DOHH2 (cell line): Measurements from ENCODE around the gene SMIM21.

Experiments used
- H3F3A ChIP-seq: fragments of 200-600 bp; sonication (generic), shearing (Covaris generic); 2 replicates; pipeline ENCODE4 v1.6.0; 2016; ENCODE audit warnings: antibody characterized with exemption, mild to moderate bottlenecking; ENCODE audit not compliant: control insufficient read depth, insufficient read depth
- H3K27ac ChIP-seq: fragments of 200-600 bp; sonication (generic); 2 replicates; pipeline ENCODE4 v1.5.1; 2014; ENCODE audit warnings: low read depth, mild to moderate bottlenecking, low read length, moderate library complexity
- H3K27me3 ChIP-seq: fragments of 200-600 bp; sonication (generic); 2 replicates; pipeline ENCODE4 v1.6.1; 2014; ENCODE audit warnings: mild to moderate bottlenecking, low read length, mixed read lengths; ENCODE audit not compliant: control insufficient read depth
- H3K36me3 ChIP-seq: fragments of 200-600 bp; sonication (generic); 2 replicates; pipeline ENCODE4 v1.6.1; 2014; ENCODE audit warnings: mild to moderate bottlenecking, low read length, moderate library complexity, mixed read lengths; ENCODE audit not compliant: control insufficient read depth
- H3K4me1 ChIP-seq: fragments of 200-600 bp; sonication (generic); 2 replicates; pipeline ENCODE4 v1.6.1; 2014; ENCODE audit warnings: mild to moderate bottlenecking, low read length, mixed read lengths; ENCODE audit not compliant: control insufficient read depth
- H3K4me2 ChIP-seq: fragments of 200-600 bp; sonication (generic); 2 replicates; pipeline ENCODE4 v1.6.0; 2014; ENCODE audit warnings: mild to moderate bottlenecking, low read length, moderate library complexity
- H3K4me3 ChIP-seq: fragments of 200-600 bp; sonication (generic); 2 replicates; pipeline ENCODE4 v1.5.1; 2014; ENCODE audit warnings: mild to moderate bottlenecking, low read length, mixed read lengths
- H3K79me2 ChIP-seq: fragments of 200-600 bp; sonication (generic); 2 replicates; pipeline ENCODE4 v1.6.1; 2014; ENCODE audit warnings: mild to moderate bottlenecking, low read length, mixed read lengths; ENCODE audit not compliant: control insufficient read depth
- H3K9me2 ChIP-seq: fragments of 200-600 bp; sonication (generic); replicated peaks from 2 replicates; pipeline ENCODE4 v1.6.1; 2014; ENCODE audit warnings: mild to moderate bottlenecking, low read length, mixed read lengths; ENCODE audit not compliant: control insufficient read depth
- H3K9me3 ChIP-seq: fragments of 200-600 bp; sonication (generic); 2 replicates; pipeline ENCODE4 v1.6.1; 2014; ENCODE audit warnings: antibody characterized with exemption, low read length, mixed read lengths; ENCODE audit not compliant: control insufficient read depth, insufficient read depth
- H4K20me1 ChIP-seq: fragments of 200-600 bp; sonication (generic); 2 replicates; pipeline ENCODE4 v1.6.0; 2014; ENCODE audit warnings: low read depth, mild to moderate bottlenecking, antibody characterized with exemption, low read length, moderate library complexity; ENCODE audit not compliant: control insufficient read depth, insufficient read depth
- EZH2phosphoT487 ChIP-seq: fragments of 200-600 bp; sonication (generic); IDR thresholded peaks from 2 replicates; pipeline ENCODE4 v1.6.1; 2017; ENCODE audit warnings: borderline replicate concordance, mild to moderate bottlenecking, antibody characterized with exemption, low read length, moderate library complexity, mixed read lengths
- TF ChIP-seq, protein P1 (sequence below): fragments of 200-600 bp; sonication (generic); IDR thresholded peaks from one replicate; pipeline ENCODE4 v1.5.1; 2014; ENCODE audit warnings: antibody characterized with exemption, mild to moderate bottlenecking, low read depth, low read length; ENCODE audit not compliant: poor library complexity, severe bottlenecking

The SMIM21 gene

DNA sequence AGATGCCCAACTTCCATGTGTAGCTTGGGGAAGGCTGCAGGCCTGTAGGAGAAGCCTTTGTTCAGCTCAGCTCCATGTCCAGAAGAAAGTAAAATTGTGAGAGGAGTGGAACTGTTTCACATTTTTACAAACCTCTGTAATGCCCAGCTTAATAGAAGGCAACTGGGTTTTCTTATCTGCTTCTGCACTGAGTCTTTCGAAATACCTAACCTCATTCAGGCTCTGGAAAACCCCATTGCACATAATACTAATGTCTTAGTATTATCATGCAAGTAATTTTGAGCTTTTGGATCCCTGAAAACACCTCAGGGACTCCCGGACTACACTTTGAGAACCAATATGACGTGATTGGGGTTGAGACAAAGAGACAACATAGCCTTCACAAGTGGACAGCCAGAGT lies 5.8 kb downstream of the SMIM21 start:
- Histone ChIP-seq H3K27ac (no peak overlapping the region), H3K4me1 (no peaks in the 10 kb centered on the region), H3K36me3 (no peaks in the 10 kb centered on the region), H4K20me1 (no peaks in the 10 kb centered on the region), H3K9me3 (no peaks in the 10 kb centered on the region), H3K9me2 (no peaks in the 10 kb centered on the region), H3F3A (no peaks in the 10 kb centered on the region), H3K27me3 (no peaks in the 10 kb centered on the region), H3K79me2 (no peaks in the 10 kb centered on the region), H3K4me3 (no peak overlapping the region), H3K4me2 (no peak overlapping the region)
- no peak for TF ChIP-seq EZH2phosphoT487
- TF ChIP-seq, protein P1, sequence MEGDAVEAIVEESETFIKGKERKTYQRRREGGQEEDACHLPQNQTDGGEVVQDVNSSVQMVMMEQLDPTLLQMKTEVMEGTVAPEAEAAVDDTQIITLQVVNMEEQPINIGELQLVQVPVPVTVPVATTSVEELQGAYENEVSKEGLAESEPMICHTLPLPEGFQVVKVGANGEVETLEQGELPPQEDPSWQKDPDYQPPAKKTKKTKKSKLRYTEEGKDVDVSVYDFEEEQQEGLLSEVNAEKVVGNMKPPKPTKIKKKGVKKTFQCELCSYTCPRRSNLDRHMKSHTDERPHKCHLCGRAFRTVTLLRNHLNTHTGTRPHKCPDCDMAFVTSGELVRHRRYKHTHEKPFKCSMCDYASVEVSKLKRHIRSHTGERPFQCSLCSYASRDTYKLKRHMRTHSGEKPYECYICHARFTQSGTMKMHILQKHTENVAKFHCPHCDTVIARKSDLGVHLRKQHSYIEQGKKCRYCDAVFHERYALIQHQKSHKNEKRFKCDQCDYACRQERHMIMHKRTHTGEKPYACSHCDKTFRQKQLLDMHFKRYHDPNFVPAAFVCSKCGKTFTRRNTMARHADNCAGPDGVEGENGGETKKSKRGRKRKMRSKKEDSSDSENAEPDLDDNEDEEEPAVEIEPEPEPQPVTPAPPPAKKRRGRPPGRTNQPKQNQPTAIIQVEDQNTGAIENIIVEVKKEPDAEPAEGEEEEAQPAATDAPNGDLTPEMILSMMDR, result no peak

DNA sequence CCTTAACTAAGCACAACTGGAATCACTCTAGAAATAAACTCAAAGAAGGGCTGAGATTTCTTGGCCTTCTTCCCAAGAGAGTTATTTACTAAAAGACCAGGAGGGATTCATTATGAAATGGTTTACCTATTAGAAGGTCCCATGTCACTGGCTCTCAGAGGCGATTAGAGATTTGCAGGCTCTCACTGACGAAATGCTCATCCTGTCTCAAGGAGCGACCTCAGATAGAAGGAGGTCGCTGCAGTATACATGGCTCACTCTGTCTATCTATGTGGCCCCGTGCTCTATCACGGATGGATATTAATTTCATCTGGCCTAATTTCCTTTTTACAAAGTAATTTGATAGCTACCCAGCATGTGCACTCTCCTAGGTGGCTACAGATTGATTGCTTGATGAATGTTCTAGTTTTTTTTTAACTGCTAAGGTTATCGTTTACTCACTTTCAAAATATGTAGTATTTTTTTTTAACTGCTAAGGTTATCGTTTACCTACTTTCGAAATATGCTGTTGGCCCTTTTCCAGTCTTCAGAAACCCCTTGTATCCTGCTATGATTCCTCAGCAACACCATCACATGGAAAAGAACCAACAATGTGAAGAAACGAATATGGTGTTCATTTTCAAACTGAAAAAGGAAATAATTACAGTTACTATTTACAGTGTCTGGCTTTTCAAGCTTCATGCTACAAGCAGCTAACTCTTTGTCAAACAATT lies 9.1 kb downstream of the SMIM21 start:
- Histone ChIP-seq H3F3A (no peaks in the 10 kb centered on the region), H3K4me2 (no peak overlapping the region), H3K27me3 (no peaks in the 10 kb centered on the region), H3K36me3 (no peaks in the 10 kb centered on the region), H3K79me2 (no peaks in the 10 kb centered on the region), H3K9me2 (no peaks in the 10 kb centered on the region), H3K27ac (no peak overlapping the region), H3K9me3 (no peaks in the 10 kb centered on the region), H3K4me1 (no peaks in the 10 kb centered on the region), H3K4me3 (no peak overlapping the region), H4K20me1 (no peaks in the 10 kb centered on the region)
- TF ChIP-seq EZH2phosphoT487, result no peak
- TF ChIP-seq, protein P1, result no peak

DNA sequence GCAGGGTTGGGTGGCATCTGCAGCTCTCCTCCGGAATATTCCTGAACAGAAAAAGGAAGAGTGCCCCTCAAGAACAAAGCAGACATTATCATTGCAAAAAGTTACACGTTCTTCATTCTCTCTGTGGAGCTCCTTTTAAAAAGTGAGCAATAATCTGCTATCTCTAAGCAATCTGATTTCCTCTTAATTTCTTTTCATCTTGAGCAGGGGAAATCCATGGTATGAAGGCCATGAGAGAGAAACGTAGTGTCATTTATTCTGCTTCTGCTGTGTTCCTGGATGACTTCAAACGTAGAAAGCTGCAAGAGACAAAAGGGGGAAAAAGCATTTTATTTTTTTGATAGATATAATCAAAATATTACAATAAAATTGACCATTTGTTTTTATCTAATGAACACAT lies 16.9 kb downstream of the SMIM21 start:
- Histone ChIP-seq H4K20me1 (no peaks in the 10 kb centered on the region), H3K27ac (no peak overlapping the region), H3K4me3 (no peak overlapping the region), H3K4me2 (no peak overlapping the region), H3K4me1 (no peaks in the 10 kb centered on the region), H3K79me2 (no peaks in the 10 kb centered on the region), H3F3A (no peaks in the 10 kb centered on the region), H3K36me3 (no peaks in the 10 kb centered on the region), H3K27me3 (no peaks in the 10 kb centered on the region), H3K9me3 (no peaks in the 10 kb centered on the region), H3K9me2 (no peaks in the 10 kb centered on the region)
- no peak for TF ChIP-seq EZH2phosphoT487
- TF ChIP-seq, protein P1, result no peak
